Activated naive CD8-positive, alpha-beta T cell treated with anti-CD3 and anti-CD28 coated beads, Interleukin-2, amount 50 U/mL, for 16 hours (primary cell): ENCODE measurements around the gene MAIP1.

Experiments used
- DNase-seq: peaks from one replicate; pipeline ENCODE4 v3.0.0-alpha.2; 2020; ENCODE audit warnings: low read depth, low spot score

Gene MAIP1

GRCh38 chr2:199950396-199950795, 5.0 kb upstream of the MAIP1 start:
- no peak for DNase-seq

GRCh38 chr2:199951023-199951422, 4.4 kb upstream of the MAIP1 start:
- DNase-seq, result no peak

- DNase-seq, result no peak
These were observed 409 bp upstream of the MAIP1 start for GRCh38 chr2:199955007-199955338.

GRCh38 chr2:199956062-199956380, 639 bp downstream of the MAIP1 start:
- DNase-seq, result no peak

GRCh38 chr2:199958014-199958413, 2.6 kb downstream of the MAIP1 start:
- DNase-seq, result no peak

GRCh38 chr2:199962203-199962602, 6.8 kb downstream of the MAIP1 start:
- no peak for DNase-seq

GRCh38 chr2:199966405-199966804, 11.0 kb downstream of the MAIP1 start:
- DNase-seq, result no peak

GRCh38 chr2:199966976-199967375, 11.6 kb downstream of the MAIP1 start:
- DNase-seq, result no peak

GRCh38 chr2:199968126-199968525, 12.7 kb downstream of the MAIP1 start:
- DNase-seq, result no peak

GRCh38 chr2:199972088-199972626, 16.8 kb downstream of the MAIP1 start:
- no peak for DNase-seq

- DNase-seq, result no peak
These were observed 18.3 kb downstream of the MAIP1 start for GRCh38 chr2:199973703-199974102.

GRCh38 chr2:199975273-199975895, 20.0 kb downstream of the MAIP1 start:
- DNase-seq, result no peak

GRCh38 chr2:199977984-199978415, 22.6 kb downstream of the MAIP1 start:
- no peak for DNase-seq

- DNase-seq, result no peak
These were observed 24.0 kb downstream of the MAIP1 start for GRCh38 chr2:199979398-199979797.

- DNase-seq, result peak; percentile 51
These were observed 24.6 kb downstream of the MAIP1 start for GRCh38 chr2:199979832-199980628.

GRCh38 chr2:199982126-199982843, 26.9 kb downstream of the MAIP1 start:
- no peak for DNase-seq

GRCh38 chr2:199983534-199983933, 28.2 kb downstream of the MAIP1 start:
- no peak for DNase-seq

- DNase-seq, result no peak
These were observed 28.8 kb downstream of the MAIP1 start for GRCh38 chr2:199984159-199984558.

- DNase-seq, result no peak
These were observed 29.4 kb downstream of the MAIP1 start for GRCh38 chr2:199984755-199985154.

GRCh38 chr2:199985625-199986207, 30.3 kb downstream of the MAIP1 start:
- no peak for DNase-seq

GRCh38 chr2:199987586-199987985, 32.2 kb downstream of the MAIP1 start:
- no peak for DNase-seq

GRCh38 chr2:199988151-199988550, 32.8 kb downstream of the MAIP1 start:
- no peak for DNase-seq
